Ectodermal cell (in vitro differentiated cells): ENCODE results near the gene CTF1.
"Not testable (repeated sequence)": the region's sequence is repeated elsewhere in the genome, so short reads cannot be mapped to it uniquely, and the experiment has no call there.

ENCODE experiments used
- H3K27ac ChIP-seq: 2 replicates; pipeline ENCODE4 v1.7.0; 2013; ENCODE audit warnings: mild to moderate bottlenecking, low read depth, low read length; ENCODE audit not compliant: insufficient read depth, poor library complexity, severe bottlenecking
- H3K27me3 ChIP-seq: 2 replicates; pipeline ENCODE4 v1.7.0; 2013; ENCODE audit warnings: mild to moderate bottlenecking, low read length; ENCODE audit not compliant: insufficient read depth, control insufficient read depth, poor library complexity, severe bottlenecking
- H3K36me3 ChIP-seq: one replicate; pipeline ENCODE4 v1.7.0; 2013; ENCODE audit warnings: low read length; ENCODE audit not compliant: control insufficient read depth, insufficient read depth
- H3K4me1 ChIP-seq: one replicate; pipeline ENCODE4 v1.7.0; 2013; ENCODE audit warnings: low read length; ENCODE audit not compliant: control insufficient read depth, insufficient read depth
- H3K4me3 ChIP-seq: 2 replicates; pipeline ENCODE4 v1.7.0; 2013; ENCODE audit warnings: low read depth, low read length, control low read depth; ENCODE audit not compliant: insufficient read depth
- H3K9me3 ChIP-seq: 2 replicates; pipeline ENCODE4 v1.7.0; 2013; ENCODE audit warnings: mild to moderate bottlenecking, low read length, moderate library complexity; ENCODE audit not compliant: control insufficient read depth
- WGBS, 2 experiments: methylation state at CpG; one replicate each; pipeline ENCODE4 v1.1.7; 2013; ENCODE audit warnings: missing lambda C conversion rate in 2 of 2; 5-methylcytosine and 5-hydroxymethylcytosine counted together

The CTF1 gene

DNA sequence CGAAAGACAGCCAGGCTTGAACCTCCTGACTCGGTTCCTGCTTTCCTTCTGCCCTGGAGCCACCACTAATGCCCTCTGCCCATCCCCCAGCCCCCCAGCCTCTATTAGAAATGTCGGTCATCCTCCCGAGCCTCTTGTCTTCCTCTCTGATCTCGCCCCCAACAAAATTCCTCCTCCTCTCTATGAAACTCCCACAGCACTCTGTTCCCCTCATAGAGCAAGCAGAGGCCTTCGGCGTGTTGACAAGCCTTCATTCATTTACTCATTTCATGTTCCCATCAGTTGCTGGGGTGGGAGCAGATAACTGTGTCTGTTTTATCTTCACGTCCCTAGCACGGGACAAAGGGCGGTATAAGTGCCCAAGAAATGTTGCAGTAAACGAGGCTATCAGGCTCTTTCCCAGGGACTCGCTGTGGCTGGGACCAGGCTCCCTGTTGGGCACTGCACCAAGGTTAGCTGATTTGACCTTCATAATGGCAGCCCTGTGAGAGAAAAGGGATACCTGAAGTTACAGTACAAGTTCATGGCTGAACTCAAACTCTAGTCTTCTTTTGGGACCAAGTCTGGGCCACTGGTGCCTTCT lies 34.7 kb downstream of the CTF1 start:
- peaks cover 53% of the 10 kb centered on the region for H3K36me3 ChIP-seq
- WGBS, 2 experiments: 79% methylated on average over 12 of the region's 12 CpGs
- no peaks in the 10 kb centered on the region for H3K9me3 ChIP-seq

DNA sequence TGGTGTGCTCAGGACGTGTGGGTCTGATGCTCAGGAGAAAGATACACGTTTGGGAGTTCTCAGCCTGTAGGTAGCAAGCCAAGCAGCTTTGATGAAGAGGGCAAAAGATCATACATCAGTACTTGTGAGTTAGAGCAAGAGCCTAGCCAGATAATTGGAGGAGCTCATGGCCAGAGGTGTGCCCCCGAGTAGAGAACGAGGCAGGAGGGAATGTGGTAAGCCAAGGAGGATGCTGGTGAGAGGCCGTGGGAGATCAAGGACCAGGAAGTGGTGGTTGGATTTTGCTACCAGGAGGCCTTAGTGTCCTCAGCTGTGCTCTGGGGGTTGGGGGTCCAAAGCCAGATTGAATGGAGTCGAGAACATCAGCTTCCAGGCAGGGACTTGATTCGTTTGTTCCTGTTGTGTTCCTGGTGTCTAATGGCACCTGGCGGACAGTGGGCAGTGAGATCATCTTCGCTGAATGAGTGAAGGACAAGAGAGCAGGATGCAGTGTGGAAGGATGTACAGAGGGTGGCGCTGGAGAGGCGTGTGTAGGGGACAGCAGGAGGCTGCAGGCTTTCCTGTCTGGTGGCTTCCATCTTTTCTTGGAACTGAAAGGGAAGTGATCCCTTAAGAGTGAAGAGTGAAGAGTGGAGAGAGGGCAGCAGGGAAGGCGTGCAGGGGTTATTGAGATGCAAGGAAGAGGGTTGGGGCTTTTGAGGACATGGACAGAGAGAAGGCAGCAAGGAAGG lies 38.6 kb downstream of the CTF1 start:
- H3K4me1 ChIP-seq: no peaks in the 10 kb centered on the region
- H3K4me3 ChIP-seq: no peak overlapping the region
- no peaks in the 10 kb centered on the region for H3K9me3 ChIP-seq
- WGBS, 2 experiments: 75 to 76% methylated on average over 12 of the region's 12 CpGs
- peaks cover 47% of the 10 kb centered on the region for H3K36me3 ChIP-seq
- H3K27me3 ChIP-seq: no peaks in the 10 kb centered on the region
- no peak overlapping the region for H3K27ac ChIP-seq

More for the DNA sequence above, 34.7 kb downstream of the CTF1 start:
- Histone ChIP-seq H3K27ac (no peak overlapping the region), H3K4me1 (peaks cover 8% of the 10 kb centered on the region), H3K27me3 (no peaks in the 10 kb centered on the region), H3K4me3 (no peak overlapping the region)

DNA sequence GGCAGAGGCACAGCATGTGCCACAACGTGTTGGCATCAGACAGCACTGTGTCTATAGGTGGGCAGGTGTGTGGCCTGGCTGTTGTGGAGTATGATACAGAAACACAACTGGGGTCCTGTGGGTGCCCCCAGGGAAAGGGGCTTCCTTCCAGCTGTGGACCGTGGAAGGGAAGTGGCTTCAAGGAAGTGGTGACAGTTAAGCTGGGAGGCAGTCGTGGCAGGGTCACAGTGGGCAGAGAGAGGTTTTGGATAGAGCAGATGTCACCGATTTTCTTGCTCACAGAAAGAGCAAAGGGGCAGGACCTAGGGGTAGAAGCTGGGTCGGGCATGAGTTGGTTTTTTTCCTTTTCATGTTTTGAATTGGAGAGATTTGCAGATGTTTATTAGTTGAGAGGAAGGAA lies 41.3 kb downstream of the CTF1 start:
- Histone ChIP-seq H3K27me3 (no peaks in the 10 kb centered on the region), H3K36me3 (peaks cover 27% of the 10 kb centered on the region)

DNA sequence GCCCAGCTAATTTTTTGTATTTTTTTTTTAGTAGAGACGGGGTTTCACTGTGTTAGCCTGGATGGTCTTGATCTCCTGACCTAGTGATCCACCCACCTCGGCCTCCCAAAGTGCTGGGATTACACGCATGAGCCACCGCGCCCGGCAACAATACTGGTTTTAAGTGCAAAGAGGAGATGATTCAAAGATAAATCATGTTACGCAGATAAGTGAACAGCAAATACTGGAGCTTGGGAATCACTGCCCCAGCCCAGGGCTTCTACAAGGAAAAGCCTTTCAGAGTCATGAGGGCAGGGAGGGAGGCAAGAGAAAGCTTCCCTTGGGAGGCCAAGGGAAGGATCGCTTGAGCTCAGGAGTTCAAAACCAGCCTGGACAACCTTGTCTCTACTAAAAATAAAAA lies 43.2 kb downstream of the CTF1 start:
- not testable (repeated sequence) for H3K4me3 ChIP-seq, H3K9me3 ChIP-seq, H3K27ac ChIP-seq, H3K27me3 ChIP-seq
- H3K36me3 ChIP-seq: peaks cover 33% of the 10 kb centered on the region
- 91 to 92% methylated on average over 8 of the region's 8 CpGs for WGBS, 2 experiments
- H3K4me1 ChIP-seq: peaks cover 11% of the 10 kb centered on the region

More for the DNA sequence above, 41.3 kb downstream of the CTF1 start:
- Histone ChIP-seq H3K9me3 (no peaks in the 10 kb centered on the region), H3K27ac (no peak overlapping the region), H3K4me1 (peaks cover 7% of the 10 kb centered on the region), H3K4me3 (no peak overlapping the region)
- WGBS, 2 experiments: 95% methylated on average over 5 of the region's 5 CpGs

DNA sequence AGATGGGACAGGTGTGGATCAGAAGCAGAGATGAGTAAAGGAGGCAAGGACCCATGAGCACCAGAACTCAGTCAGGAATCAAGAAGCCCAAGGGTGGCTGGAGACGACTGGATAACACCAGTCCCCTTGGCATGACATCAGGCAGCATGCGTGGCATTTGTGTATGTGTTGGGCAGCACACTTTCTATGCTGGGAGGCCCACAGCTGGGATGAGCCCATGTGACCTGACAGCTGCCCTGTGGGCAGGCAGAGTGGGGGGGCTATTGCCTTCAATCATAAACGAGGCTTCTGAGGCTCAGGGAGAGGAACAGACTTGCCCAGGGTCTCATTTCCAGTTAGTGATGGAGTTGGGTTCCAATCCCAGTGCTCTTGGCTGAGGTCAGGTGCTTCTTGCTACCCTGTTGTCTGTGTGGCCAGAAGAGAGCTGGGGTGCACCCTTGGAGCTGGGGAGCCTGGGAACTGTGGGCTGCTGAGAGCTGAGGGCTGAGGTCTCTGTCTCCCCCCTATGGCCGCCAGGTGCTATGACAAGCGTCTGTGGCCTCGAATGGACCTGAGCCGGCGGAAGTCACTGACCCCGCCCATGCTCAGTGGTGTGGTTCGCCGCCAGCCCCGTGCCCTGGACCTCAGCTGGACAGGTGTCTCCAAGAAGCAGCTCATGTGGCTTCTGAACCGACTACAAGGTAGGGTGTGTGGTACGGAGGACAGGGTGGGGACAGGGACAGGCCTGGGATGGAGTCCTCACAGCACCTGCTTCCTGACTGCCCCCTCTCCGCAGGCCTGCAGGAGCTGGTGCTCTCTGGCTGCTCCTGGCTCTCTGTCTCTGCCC lies 45.4 kb downstream of the CTF1 start:
- Histone ChIP-seq H3K4me1 (peaks cover 12% of the 10 kb centered on the region), H3K9me3 (no peaks in the 10 kb centered on the region), H3K27me3 (no peaks in the 10 kb centered on the region), H3K27ac (peak overlapping the region; percentile 16), H3K36me3 (peaks cover 28% of the 10 kb centered on the region), H3K4me3 (no peak overlapping the region)
- WGBS, 2 experiments: 31% methylated on average over 15 of the region's 15 CpGs

DNA sequence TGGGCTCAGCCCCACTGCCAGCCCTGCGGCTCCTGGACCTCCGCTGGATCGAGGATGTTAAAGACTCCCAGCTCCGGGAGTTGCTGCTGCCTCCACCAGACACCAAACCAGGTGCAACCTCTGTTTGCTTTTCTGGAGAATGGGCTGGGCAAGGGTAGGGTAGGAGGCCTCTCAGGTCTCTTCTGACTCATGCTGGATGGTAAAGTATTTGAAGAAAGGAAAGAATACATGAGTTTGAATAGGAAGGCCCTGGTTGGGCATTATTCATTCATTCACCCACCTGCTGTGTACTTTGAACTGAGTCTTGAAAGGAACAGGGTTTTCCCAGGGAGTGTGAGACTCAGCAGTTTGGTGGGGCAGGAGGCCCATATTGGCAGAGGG lies 46.0 kb downstream of the CTF1 start:
- Histone ChIP-seq H3K9me3 (no peaks in the 10 kb centered on the region), H3K27me3 (no peaks in the 10 kb centered on the region), H3K36me3 (peaks cover 24% of the 10 kb centered on the region), H3K4me1 (peaks cover 17% of the 10 kb centered on the region), H3K27ac (no peak overlapping the region), H3K4me3 (no peak overlapping the region)
- 76 to 77% methylated on average over 4 of the region's 4 CpGs for WGBS, 2 experiments

DNA sequence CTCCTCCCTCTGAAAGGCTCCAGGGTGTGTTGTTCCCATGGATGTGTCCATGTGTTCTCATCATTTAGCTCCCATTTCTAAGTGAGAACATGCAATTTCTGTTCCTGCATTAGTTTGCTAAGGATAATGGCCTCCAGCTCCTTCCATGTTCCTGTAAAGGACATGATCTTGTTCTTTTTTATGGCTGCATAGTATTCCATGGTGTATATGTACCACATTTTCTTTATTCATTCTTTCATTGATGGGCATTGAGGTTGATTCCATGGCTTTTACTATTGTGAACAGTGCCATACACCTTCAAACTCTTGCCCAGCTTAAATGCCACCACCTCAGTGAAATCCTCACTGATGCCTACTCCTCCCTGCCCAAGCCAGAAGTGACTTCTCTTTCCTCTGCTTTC lies 47.9 kb downstream of the CTF1 start:
- H3K9me3 ChIP-seq: no peaks in the 10 kb centered on the region
- H3K27ac ChIP-seq: no peak overlapping the region
- no peaks in the 10 kb centered on the region for H3K27me3 ChIP-seq
- H3K36me3 ChIP-seq: peaks cover 16% of the 10 kb centered on the region
- peaks cover 17% of the 10 kb centered on the region for H3K4me1 ChIP-seq
- no peak overlapping the region for H3K4me3 ChIP-seq

DNA sequence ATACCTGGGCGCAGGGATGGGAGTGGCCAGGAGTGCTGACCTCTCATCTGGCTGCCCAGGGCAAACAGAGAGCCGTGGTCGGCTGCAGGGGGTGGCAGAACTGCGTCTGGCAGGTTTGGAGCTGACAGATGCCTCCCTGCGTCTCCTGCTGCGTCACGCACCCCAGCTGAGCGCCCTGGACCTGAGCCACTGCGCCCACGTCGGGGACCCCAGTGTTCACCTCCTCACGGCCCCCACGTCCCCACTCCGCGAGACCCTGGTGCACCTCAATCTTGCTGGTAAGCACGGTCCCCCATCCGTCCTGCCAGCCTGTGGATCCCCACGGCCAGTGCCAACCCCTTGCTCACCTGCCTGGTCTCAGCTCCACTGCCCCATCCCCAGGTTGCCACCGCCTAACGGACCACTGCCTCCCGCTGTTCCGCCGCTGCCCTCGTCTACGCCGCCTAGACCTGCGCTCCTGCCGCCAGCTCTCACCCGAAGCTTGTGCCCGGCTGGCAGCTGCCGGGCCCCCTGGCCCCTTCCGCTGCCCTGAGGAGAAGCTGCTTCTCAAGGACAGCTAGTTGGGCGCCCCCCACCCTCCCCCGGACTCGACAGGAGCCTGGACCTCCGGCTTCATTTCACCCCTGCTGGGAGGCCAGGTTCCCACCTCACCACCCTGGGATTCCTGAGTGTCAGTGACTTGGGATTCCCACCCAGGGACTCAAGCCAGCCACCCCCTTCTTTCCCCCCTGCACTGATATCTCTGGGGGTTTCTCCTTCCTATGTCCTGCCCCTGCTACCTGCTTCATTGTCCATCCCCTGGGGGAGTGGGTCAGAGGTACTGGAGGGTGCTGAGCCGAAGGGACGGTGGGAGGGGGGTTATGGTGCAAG lies 50.5 kb downstream of the CTF1 start:
- H3K27ac ChIP-seq: peak overlapping the region; percentile 39
- peaks cover 23% of the 10 kb centered on the region for H3K4me1 ChIP-seq
- 81% methylated on average over 36 to 38 of the region's 38 CpGs for WGBS, 2 experiments
- peaks cover 16% of the 10 kb centered on the region for H3K36me3 ChIP-seq
- no peak overlapping the region for H3K4me3 ChIP-seq
- no peaks in the 10 kb centered on the region for H3K9me3 ChIP-seq
- H3K27me3 ChIP-seq: no peaks in the 10 kb centered on the region

DNA sequence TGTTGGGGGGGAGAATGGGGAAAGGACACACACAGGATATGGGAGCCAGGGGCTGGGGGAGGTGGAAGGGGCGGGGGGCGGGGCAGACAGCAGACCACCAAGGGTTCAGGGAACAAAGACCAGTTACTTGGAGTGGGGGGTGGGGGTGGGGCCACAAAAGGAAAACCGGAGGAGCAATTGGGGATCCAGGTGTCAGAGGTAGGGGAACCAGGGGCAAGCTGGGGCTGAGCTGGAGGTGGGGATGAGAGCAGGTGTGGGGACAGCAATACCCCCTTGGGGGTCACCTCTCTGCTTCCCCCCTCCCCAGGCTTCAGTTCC lies 51.1 kb downstream of the CTF1 start:
- peaks cover 16% of the 10 kb centered on the region for H3K36me3 ChIP-seq
- WGBS, 2 experiments: 9 to 10% methylated on average over 3 of the region's 3 CpGs
- H3K4me1 ChIP-seq: peaks cover 18% of the 10 kb centered on the region
- H3K27ac ChIP-seq: peak overlapping the region; percentile 97
- no peaks in the 10 kb centered on the region for H3K9me3 ChIP-seq
- H3K27me3 ChIP-seq: no peaks in the 10 kb centered on the region
- peak overlapping the region; percentile 87 for H3K4me3 ChIP-seq
